Activated T-helper 1 cell treated with anti-CD3 and anti-CD28 coated beads, Interleukin-12 subunit alpha, Interleukin-12 subunit beta, Interleukin-2, Interleukin-4 antibody, amounts not matched to agents 30 ng/mL and 10 ng/mL and 1 ng/mL, durations not matched to agents 14 hours and 24 hours and 36 hours (primary cell): ENCODE data around the gene ULK1. TPM values are rescaled to one million over a fixed set of nuclear protein-coding genes. Genes with fewer than 3 reads are reported as not detected.
"Not testable (repeated sequence)": the region's sequence is repeated elsewhere in the genome, so short reads cannot be mapped to it uniquely, and the experiment has no call there.

Experiments
- DNase-seq: peaks from one replicate; pipeline ENCODE4 v3.0.0; 2021; ENCODE audit warnings: low spot score
- H3K27ac Mint-ChIP-seq: one replicate; pipeline ENCODE4 v1.8.0; 2021; ENCODE audit warnings: mild to moderate bottlenecking, mixed read lengths
- H3K27me3 Mint-ChIP-seq: one replicate; pipeline ENCODE4 v1.8.0; 2022; ENCODE audit warnings: mild to moderate bottlenecking, moderate library complexity, mixed read lengths; ENCODE audit not compliant: insufficient read depth
- H3K36me3 Mint-ChIP-seq: one replicate; pipeline ENCODE4 v1.8.0; 2021; ENCODE audit warnings: low read depth, mixed read lengths
- H3K4me1 Mint-ChIP-seq: one replicate; pipeline ENCODE4 v1.8.0; 2021; ENCODE audit warnings: low read depth, mixed read lengths
- H3K4me3 Mint-ChIP-seq: one replicate; pipeline ENCODE4 v1.8.0; 2021; ENCODE audit warnings: mild to moderate bottlenecking, moderate library complexity, mixed read lengths
- H3K9me3 Mint-ChIP-seq: one replicate; pipeline ENCODE4 v1.8.0; 2021; ENCODE audit warnings: mixed read lengths
- intact Hi-C: fragments of 100-400 bp; cut with micrococcal nuclease; formaldehyde crosslinking; loops from one replicate; pipeline ENCODE4 v1.15.1; 2024
- total RNA-seq: library from RNA; stranded (reverse); gene quantifications from 2 replicates; pipeline ENCODE4 v1.2.3, GENCODE V29; 2022

The ULK1 gene
- total RNA-seq, 1 donor from 2014 or later, result 28.4 TPM

- intact Hi-C loops, result no loop called here
- Mint-ChIP-seq H3K36me3 (no peaks in the 10 kb centered on the region), H3K27me3 (no peaks in the 10 kb centered on the region)
Observed at GRCh38 chr12:131867471-131867870, 27.0 kb upstream of the ULK1 start.

GRCh38 chr12:131867891-131868675 lies 26.3 kb upstream of the ULK1 start:
- intact Hi-C loops, result no loop called here
- DNase-seq, result no peak
- Mint-ChIP-seq H3K27ac (no peak overlapping the region), H3K9me3 (no peaks in the 10 kb centered on the region), H3K36me3 (no peaks in the 10 kb centered on the region), H3K4me1 (no peaks in the 10 kb centered on the region), H3K27me3 (no peaks in the 10 kb centered on the region), H3K4me3 (no peak overlapping the region)

More at GRCh38 chr12:131867471-131867870, 27.0 kb upstream of the ULK1 start:
- Mint-ChIP-seq H3K4me1 (no peaks in the 10 kb centered on the region), H3K9me3 (no peaks in the 10 kb centered on the region), H3K27ac (no peak overlapping the region), H3K4me3 (no peak overlapping the region)
- no peak for DNase-seq

- DNase-seq, result no peak
- Mint-ChIP-seq H3K4me1 (no peaks in the 10 kb centered on the region), H3K4me3 (no peak overlapping the region), H3K27me3 (no peaks in the 10 kb centered on the region), H3K36me3 (no peaks in the 10 kb centered on the region), H3K9me3 (no peaks in the 10 kb centered on the region), H3K27ac (no peak overlapping the region)
- intact Hi-C loops, result no loop called here
Observed at GRCh38 chr12:131869871-131870418, 24.5 kb upstream of the ULK1 start.

GRCh38 chr12:131871677-131872076 lies 22.7 kb upstream of the ULK1 start:
- Mint-ChIP-seq H3K4me3 (no peak overlapping the region), H3K27me3 (peaks cover 4% of the 10 kb centered on the region), H3K4me1 (no peaks in the 10 kb centered on the region), H3K27ac (no peak overlapping the region), H3K36me3 (no peaks in the 10 kb centered on the region), H3K9me3 (no peaks in the 10 kb centered on the region)
- no peak for DNase-seq
- intact Hi-C loops, result no loop called here

- DNase-seq, result no peak
- Mint-ChIP-seq H3K27me3 (peaks cover 4% of the 10 kb centered on the region), H3K9me3 (no peaks in the 10 kb centered on the region), H3K4me3 (no peak overlapping the region), H3K36me3 (no peaks in the 10 kb centered on the region), H3K4me1 (no peaks in the 10 kb centered on the region), H3K27ac (no peak overlapping the region)
- intact Hi-C loops, result no loop called here
Observed at GRCh38 chr12:131872154-131873051, 22.0 kb upstream of the ULK1 start.

GRCh38 chr12:131873293-131873692 lies 21.1 kb upstream of the ULK1 start:
- no peak overlapping the region for H3K4me3 Mint-ChIP-seq
- intact Hi-C loops, result no loop called here

GRCh38 chr12:131874972-131875371 lies 19.4 kb upstream of the ULK1 start:
- H3K9me3 Mint-ChIP-seq, DNase-seq, H3K36me3 Mint-ChIP-seq, H3K27ac Mint-ChIP-seq, intact Hi-C loops, H3K4me1 Mint-ChIP-seq, H3K4me3 Mint-ChIP-seq: not testable (repeated sequence)
- H3K27me3 Mint-ChIP-seq, result peaks cover 10% of the 10 kb centered on the region

More at GRCh38 chr12:131873293-131873692, 21.1 kb upstream of the ULK1 start:
- H3K4me1 Mint-ChIP-seq, result no peaks in the 10 kb centered on the region
- H3K9me3 Mint-ChIP-seq, result no peaks in the 10 kb centered on the region
- H3K36me3 Mint-ChIP-seq, result no peaks in the 10 kb centered on the region
- no peak overlapping the region for H3K27ac Mint-ChIP-seq
- H3K27me3 Mint-ChIP-seq, result peaks cover 8% of the 10 kb centered on the region
- no peak for DNase-seq

GRCh38 chr12:131877216-131877615 lies 17.2 kb upstream of the ULK1 start:
- peaks cover 15% of the 10 kb centered on the region for H3K27me3 Mint-ChIP-seq
- H3K36me3 Mint-ChIP-seq, H3K9me3 Mint-ChIP-seq, intact Hi-C loops, H3K4me3 Mint-ChIP-seq, DNase-seq, H3K4me1 Mint-ChIP-seq, H3K27ac Mint-ChIP-seq: not testable (repeated sequence)

- H3K36me3 Mint-ChIP-seq, intact Hi-C loops, H3K4me3 Mint-ChIP-seq, DNase-seq, H3K27ac Mint-ChIP-seq, H3K9me3 Mint-ChIP-seq, H3K4me1 Mint-ChIP-seq: not testable (repeated sequence)
- peaks cover 15% of the 10 kb centered on the region for H3K27me3 Mint-ChIP-seq
Observed at GRCh38 chr12:131878436-131878835, 16.0 kb upstream of the ULK1 start.

- Mint-ChIP-seq H3K4me1 (no peaks in the 10 kb centered on the region), H3K9me3 (peaks cover 8% of the 10 kb centered on the region), H3K36me3 (peaks cover 2% of the 10 kb centered on the region), H3K27me3 (peaks cover 9% of the 10 kb centered on the region), H3K4me3 (no peak overlapping the region), H3K27ac (no peak overlapping the region)
- intact Hi-C loops, result no loop called here
- DNase-seq, result no peak
Observed at GRCh38 chr12:131882804-131883520, 11.5 kb upstream of the ULK1 start.

- DNase-seq, result no peak
- Mint-ChIP-seq H3K36me3 (peaks cover 2% of the 10 kb centered on the region), H3K4me3 (no peak overlapping the region), H3K27me3 (peaks cover 6% of the 10 kb centered on the region), H3K9me3 (peaks cover 8% of the 10 kb centered on the region), H3K27ac (no peak overlapping the region), H3K4me1 (no peaks in the 10 kb centered on the region)
- intact Hi-C loops, result no loop called here
Observed at GRCh38 chr12:131883521-131883900, 10.9 kb upstream of the ULK1 start.

GRCh38 chr12:131885076-131885475 lies 9.3 kb upstream of the ULK1 start:
- intact Hi-C loops, H3K27ac Mint-ChIP-seq, H3K4me3 Mint-ChIP-seq, H3K9me3 Mint-ChIP-seq, DNase-seq, H3K36me3 Mint-ChIP-seq, H3K4me1 Mint-ChIP-seq: not testable (repeated sequence)
- peaks cover 16% of the 10 kb centered on the region for H3K27me3 Mint-ChIP-seq
